ENCODE measurements around the gene NCAM1. TPM values are rescaled to one million over a fixed set of nuclear protein-coding genes. Genes with fewer than 3 reads are reported as not detected.
"Not testable (repeated sequence)": the region's sequence is repeated elsewhere in the genome, so short reads cannot be mapped to it uniquely, and the experiment has no call there.

Gene NCAM1
- total and polyA plus RNA-seq, 2 of the 13 experiments (the other 11 are each of a cell fraction or from before 2014, with no cell fraction given): 0.05 TPM; not detected in 1

GRCh38 chr11:113048820-113049768, 87.9 kb downstream of the NCAM1 start:
- in situ Hi-C loops (cut with HindIII; ENCODE audit: extremely low pct_ligation_motif_present, low pct_unique_long_range_greater_than_20kb) (no loop called here), intact Hi-C loops (cut with micrococcal nuclease; ENCODE audit: unreplicated experiment) (no loop called here)
- Histone ChIP-seq H3K4me2 (ENCODE audit: low read depth, low read length) (no peak overlapping the region), H4K20me1 (ENCODE audit: insufficient read depth, low read length) (no peaks in the 10 kb centered on the region), H3K4me1 (ENCODE audit: insufficient read depth, low read length) (no peaks in the 10 kb centered on the region), H3K79me2 (ENCODE audit: insufficient read depth, low read length) (no peaks in the 10 kb centered on the region), H3K9me3 (ENCODE audit: low read length) (no peaks in the 10 kb centered on the region), H3K9ac (ENCODE audit: insufficient read depth, low read depth, low read length) (no peak overlapping the region), H2AFZ (ENCODE audit: low read length) (no peak overlapping the region), H3K4me3 (replicated peaks in 1 of 3; ENCODE audit: insufficient read depth in 1 of 3, low read depth in 2 of 3, low read length in 3 of 3) (no peak overlapping the region), H3K27me3 (ENCODE audit: control insufficient read depth in 1 of 2, insufficient read depth in 2 of 2, low read length in 2 of 2) (no peaks in the 10 kb centered on the region), H3K27ac (ENCODE audit: extremely low read length, insufficient read depth, low read length) (no peak overlapping the region), H3K36me3 (replicated peaks in 1 of 2; ENCODE audit: control insufficient read depth in 1 of 2, insufficient read depth in 2 of 2, low read length in 2 of 2) (no peaks in the 10 kb centered on the region)
- CTCF ChIA-PET (ENCODE audit: low intra/inter-chr PET ratio, low total read pairs): no interaction called here
- FAIRE-seq (no peak), ATAC-seq (no peak), DNase-seq (ENCODE audit: low spot score) (no peak)
- no TSS peak for BruUV-seq (replicated peaks)
- POLR2A ChIA-PET: no interaction called here
- 3% methylated on average over 3 of the region's 3 CpGs for WGBS (ENCODE audit: low lambda C conversion rate)
- TF ChIP-seq CBX5 (CRISPR knock-in tag; IDR thresholded peaks at IDR 0.05; ENCODE audit: borderline replicate concordance) (no peak), ZNF280B (CRISPR knock-in tag; IDR thresholded peaks at IDR 0.05; ENCODE audit: borderline replicate concordance) (no peak), MLXIP (CRISPR knock-in tag; IDR thresholded peaks at IDR 0.05; ENCODE audit: borderline replicate concordance) (no peak), BHLHE40 (IDR thresholded peaks at IDR 0.05; ENCODE audit: low read length) (no peak), THRA (CRISPR knock-in tag; IDR thresholded peaks at IDR 0.05; ENCODE audit: borderline replicate concordance) (no peak), SP5 (CRISPR knock-in tag; IDR thresholded peaks at IDR 0.05; ENCODE audit: borderline replicate concordance, low read depth) (no peak), PHF5A (CRISPR knock-in tag; IDR thresholded peaks at IDR 0.05; ENCODE audit: low read depth, unreplicated experiment) (no peak), SYNCRIP (IDR thresholded peaks at IDR 0.05; ENCODE audit: insufficient read depth, low read depth, low read length) (no peak), ZNF230 (CRISPR knock-in tag; IDR thresholded peaks at IDR 0.05) (no peak)

- intact Hi-C loops (cut with micrococcal nuclease; ENCODE audit: unreplicated experiment); H2AFZ ChIP-seq (ENCODE audit: low read length); H3K4me1 ChIP-seq (ENCODE audit: insufficient read depth, low read length); H3K9me3 ChIP-seq (ENCODE audit: low read length); H3K27me3 ChIP-seq (ENCODE audit: control insufficient read depth in 1 of 2, insufficient read depth in 2 of 2, low read length in 2 of 2); BruUV-seq (replicated peaks); H3K4me2 ChIP-seq (ENCODE audit: low read depth, low read length); H3K4me3 ChIP-seq (replicated peaks in 1 of 3; ENCODE audit: insufficient read depth in 1 of 3, low read depth in 2 of 3, low read length in 3 of 3); H4K20me1 ChIP-seq (ENCODE audit: insufficient read depth, low read length); H3K79me2 ChIP-seq (ENCODE audit: insufficient read depth, low read length); H3K9ac ChIP-seq (ENCODE audit: insufficient read depth, low read depth, low read length); FAIRE-seq; POLR2A ChIA-PET; CTCF ChIA-PET (ENCODE audit: low intra/inter-chr PET ratio, low total read pairs); H3K27ac ChIP-seq (ENCODE audit: extremely low read length, insufficient read depth, low read length); ATAC-seq; H3K36me3 ChIP-seq (replicated peaks in 1 of 2; ENCODE audit: control insufficient read depth in 1 of 2, insufficient read depth in 2 of 2, low read length in 2 of 2); in situ Hi-C loops (cut with HindIII; ENCODE audit: extremely low pct_ligation_motif_present, low pct_unique_long_range_greater_than_20kb); DNase-seq (ENCODE audit: low spot score): not testable (repeated sequence)
- 46% methylated on average over 2 of the region's 2 CpGs for WGBS (ENCODE audit: low lambda C conversion rate)
Observed at GRCh38 chr11:113053042-113053441, 91.8 kb downstream of the NCAM1 start.
